ENCODE data around the gene DVL1.

DNA sequence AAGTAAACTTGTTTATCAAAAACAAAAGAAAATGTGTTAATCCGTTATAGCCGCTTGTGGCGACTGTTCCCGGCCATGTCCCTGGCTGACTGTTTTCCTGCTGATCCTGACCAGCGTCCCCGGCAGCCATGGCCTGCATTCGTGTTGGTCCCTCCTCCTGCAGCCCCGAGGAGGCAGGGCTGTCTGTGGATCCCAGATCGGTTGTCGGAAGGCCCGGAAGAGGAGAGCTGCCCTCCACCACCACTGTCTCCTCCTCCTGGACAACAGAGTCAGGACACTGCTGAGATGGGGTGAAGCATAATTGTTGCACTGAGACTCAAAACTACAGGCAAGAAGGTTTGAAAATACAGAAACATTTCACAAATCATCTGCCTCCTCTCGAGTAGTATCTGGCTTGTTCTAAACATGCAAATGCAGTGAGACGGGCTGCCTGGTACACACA, 12.8 kb upstream of the DVL1 start:
- TF ChIP-seq, protein P1, sequence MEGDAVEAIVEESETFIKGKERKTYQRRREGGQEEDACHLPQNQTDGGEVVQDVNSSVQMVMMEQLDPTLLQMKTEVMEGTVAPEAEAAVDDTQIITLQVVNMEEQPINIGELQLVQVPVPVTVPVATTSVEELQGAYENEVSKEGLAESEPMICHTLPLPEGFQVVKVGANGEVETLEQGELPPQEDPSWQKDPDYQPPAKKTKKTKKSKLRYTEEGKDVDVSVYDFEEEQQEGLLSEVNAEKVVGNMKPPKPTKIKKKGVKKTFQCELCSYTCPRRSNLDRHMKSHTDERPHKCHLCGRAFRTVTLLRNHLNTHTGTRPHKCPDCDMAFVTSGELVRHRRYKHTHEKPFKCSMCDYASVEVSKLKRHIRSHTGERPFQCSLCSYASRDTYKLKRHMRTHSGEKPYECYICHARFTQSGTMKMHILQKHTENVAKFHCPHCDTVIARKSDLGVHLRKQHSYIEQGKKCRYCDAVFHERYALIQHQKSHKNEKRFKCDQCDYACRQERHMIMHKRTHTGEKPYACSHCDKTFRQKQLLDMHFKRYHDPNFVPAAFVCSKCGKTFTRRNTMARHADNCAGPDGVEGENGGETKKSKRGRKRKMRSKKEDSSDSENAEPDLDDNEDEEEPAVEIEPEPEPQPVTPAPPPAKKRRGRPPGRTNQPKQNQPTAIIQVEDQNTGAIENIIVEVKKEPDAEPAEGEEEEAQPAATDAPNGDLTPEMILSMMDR (IDR thresholded peaks at IDR 0.05), result peak in 1 of 4 experiments; percentile 22
- no peak for TF ChIP-seq POLR2A (IDR thresholded peaks at IDR 0.05)
